Measurements from ENCODE around the gene CDX1. TPM values are rescaled to one million over a fixed set of nuclear protein-coding genes. Genes with fewer than 3 reads are reported as not detected.

The CDX1 gene
- total and polyA plus RNA-seq, 2 experiments from 2014 or later = 0.62 TPM; not detected in 1

DNA sequence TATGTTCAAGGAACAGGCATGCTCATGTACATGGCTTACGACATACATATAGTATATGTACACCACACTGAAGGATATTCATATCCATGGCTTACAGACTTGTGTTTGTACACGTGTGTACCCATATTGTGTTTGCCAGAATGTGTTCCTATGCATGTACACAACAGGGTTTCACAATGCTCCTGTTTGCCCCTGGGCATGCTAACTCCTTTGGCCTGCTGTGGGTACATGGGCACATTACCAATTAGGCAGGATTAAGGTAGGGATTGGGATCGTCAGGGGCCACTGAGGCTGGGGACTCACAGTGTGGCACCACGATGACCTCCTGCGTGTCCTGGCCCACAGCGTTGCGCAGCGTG lies 37.1 kb upstream of the CDX1 start:
- H3K27ac ChIP-seq = no peak overlapping the region
- H3K36me3 ChIP-seq = no peaks in the 10 kb centered on the region
- no peaks in the 10 kb centered on the region for H3K9me3 ChIP-seq (ENCODE audit: low read depth)
- no peak for DNase-seq (ENCODE audit: low read depth in 1 of 2, low spot score in 1 of 2)
- H3K4me1 ChIP-seq (ENCODE audit: low read depth) = no peaks in the 10 kb centered on the region
- no peak overlapping the region for H3K4me3 ChIP-seq
- TF ChIP-seq, protein P1, sequence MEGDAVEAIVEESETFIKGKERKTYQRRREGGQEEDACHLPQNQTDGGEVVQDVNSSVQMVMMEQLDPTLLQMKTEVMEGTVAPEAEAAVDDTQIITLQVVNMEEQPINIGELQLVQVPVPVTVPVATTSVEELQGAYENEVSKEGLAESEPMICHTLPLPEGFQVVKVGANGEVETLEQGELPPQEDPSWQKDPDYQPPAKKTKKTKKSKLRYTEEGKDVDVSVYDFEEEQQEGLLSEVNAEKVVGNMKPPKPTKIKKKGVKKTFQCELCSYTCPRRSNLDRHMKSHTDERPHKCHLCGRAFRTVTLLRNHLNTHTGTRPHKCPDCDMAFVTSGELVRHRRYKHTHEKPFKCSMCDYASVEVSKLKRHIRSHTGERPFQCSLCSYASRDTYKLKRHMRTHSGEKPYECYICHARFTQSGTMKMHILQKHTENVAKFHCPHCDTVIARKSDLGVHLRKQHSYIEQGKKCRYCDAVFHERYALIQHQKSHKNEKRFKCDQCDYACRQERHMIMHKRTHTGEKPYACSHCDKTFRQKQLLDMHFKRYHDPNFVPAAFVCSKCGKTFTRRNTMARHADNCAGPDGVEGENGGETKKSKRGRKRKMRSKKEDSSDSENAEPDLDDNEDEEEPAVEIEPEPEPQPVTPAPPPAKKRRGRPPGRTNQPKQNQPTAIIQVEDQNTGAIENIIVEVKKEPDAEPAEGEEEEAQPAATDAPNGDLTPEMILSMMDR (IDR thresholded peaks at IDR 0.05; ENCODE audit: low read depth, low read length) = no peak
- no peaks in the 10 kb centered on the region for H3K27me3 ChIP-seq

DNA sequence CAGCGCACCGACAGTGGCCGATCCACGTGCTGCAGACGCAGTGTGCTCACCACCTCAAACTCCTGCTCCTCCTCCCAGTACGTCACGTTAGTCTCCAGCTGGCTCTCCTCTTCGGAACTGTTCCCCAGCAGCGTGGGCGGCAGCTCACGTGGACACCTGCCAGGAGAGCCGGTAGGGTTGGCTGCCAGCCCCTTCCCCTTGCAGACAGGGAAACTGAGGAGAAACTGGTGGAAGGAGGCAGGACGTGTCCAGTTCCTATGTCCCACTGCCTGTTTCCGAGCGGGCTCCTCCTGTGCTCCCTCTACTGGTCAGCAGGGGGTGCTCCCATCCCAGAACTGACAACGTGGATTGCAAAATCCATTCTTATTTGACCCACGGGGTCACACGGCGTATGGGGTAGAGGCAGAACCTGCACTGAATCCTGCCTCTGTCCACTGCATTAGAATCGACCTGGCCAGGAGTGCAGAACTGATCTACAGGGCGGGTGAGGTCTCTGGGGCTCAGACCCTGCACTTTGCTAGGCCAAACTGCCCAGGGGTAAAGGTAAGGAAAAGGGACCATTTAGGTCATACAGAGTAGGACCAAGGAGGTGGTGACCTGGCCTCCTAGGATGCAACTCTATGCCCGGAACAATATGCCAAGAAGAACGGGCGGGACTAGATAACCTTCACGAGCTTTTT lies 36.6 kb upstream of the CDX1 start:
- Histone ChIP-seq H3K36me3 (no peaks in the 10 kb centered on the region), H3K27ac (no peak overlapping the region), H3K9me3 (ENCODE audit: low read depth) (no peaks in the 10 kb centered on the region), H3K27me3 (no peaks in the 10 kb centered on the region), H3K4me3 (no peak overlapping the region), H3K4me1 (ENCODE audit: low read depth) (no peaks in the 10 kb centered on the region)
- TF ChIP-seq, protein P1 (IDR thresholded peaks at IDR 0.05; ENCODE audit: low read depth, low read length) = peak; percentile 98
- DNase-seq (ENCODE audit: low read depth in 1 of 2, low spot score in 1 of 2) = peak; percentile 77 to 84

DNA sequence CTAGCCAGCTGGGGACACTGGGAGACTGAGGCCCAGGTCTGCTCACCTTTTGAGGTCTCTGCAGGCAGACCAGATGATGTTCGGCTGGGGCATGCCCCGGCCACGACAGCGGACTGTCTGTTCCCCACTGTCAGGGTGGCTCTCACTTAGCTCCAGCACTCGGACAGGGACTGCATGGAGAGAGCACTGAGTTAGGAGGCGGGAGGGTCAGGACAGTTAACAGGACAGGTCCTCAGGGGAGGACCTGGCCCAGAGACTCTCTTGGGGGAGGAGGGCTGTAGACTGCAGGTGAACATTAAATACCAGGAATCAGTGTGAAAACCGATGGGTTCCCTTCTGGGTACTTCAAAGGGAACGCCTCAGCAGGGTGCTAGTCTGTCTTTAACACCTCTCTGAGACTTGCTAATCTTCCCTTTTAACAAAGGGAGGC lies 36.1 kb upstream of the CDX1 start:
- no peak overlapping the region for H3K4me3 ChIP-seq
- no peak overlapping the region for H3K27ac ChIP-seq
- no peaks in the 10 kb centered on the region for H3K36me3 ChIP-seq
- no peaks in the 10 kb centered on the region for H3K27me3 ChIP-seq
- TF ChIP-seq, protein P1 (IDR thresholded peaks at IDR 0.05; ENCODE audit: low read depth, low read length) = no peak
- DNase-seq (ENCODE audit: low read depth in 1 of 2, low spot score in 1 of 2) = no peak
- no peaks in the 10 kb centered on the region for H3K4me1 ChIP-seq (ENCODE audit: low read depth)
- H3K9me3 ChIP-seq (ENCODE audit: low read depth) = no peaks in the 10 kb centered on the region

DNA sequence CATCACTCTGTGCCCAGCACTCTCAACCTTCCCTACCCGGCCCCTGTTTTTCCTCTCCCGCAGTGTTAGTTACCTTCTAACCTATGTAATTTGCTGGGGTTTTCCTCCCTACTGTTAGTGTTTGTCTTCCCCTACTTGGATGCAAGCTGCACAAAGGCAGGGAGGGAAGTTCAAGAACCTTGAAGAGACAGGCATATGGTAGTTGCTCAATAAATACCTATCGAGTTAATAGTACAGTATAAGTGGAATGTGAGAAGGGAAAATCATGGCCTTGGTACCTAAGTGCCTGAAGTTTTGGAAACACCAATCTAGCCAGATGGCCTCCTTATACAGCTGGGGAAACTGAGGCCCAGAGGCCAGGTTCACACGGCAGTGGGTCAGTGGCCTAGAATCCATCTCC lies 35.1 kb upstream of the CDX1 start:
- Histone ChIP-seq H3K27me3 (no peaks in the 10 kb centered on the region), H3K4me3 (no peak overlapping the region), H3K36me3 (no peaks in the 10 kb centered on the region), H3K27ac (no peak overlapping the region), H3K4me1 (ENCODE audit: low read depth) (no peaks in the 10 kb centered on the region), H3K9me3 (ENCODE audit: low read depth) (no peaks in the 10 kb centered on the region)
- TF ChIP-seq, protein P1 (IDR thresholded peaks at IDR 0.05; ENCODE audit: low read depth, low read length) = no peak
- no peak for DNase-seq (ENCODE audit: low read depth in 1 of 2, low spot score in 1 of 2)

DNA sequence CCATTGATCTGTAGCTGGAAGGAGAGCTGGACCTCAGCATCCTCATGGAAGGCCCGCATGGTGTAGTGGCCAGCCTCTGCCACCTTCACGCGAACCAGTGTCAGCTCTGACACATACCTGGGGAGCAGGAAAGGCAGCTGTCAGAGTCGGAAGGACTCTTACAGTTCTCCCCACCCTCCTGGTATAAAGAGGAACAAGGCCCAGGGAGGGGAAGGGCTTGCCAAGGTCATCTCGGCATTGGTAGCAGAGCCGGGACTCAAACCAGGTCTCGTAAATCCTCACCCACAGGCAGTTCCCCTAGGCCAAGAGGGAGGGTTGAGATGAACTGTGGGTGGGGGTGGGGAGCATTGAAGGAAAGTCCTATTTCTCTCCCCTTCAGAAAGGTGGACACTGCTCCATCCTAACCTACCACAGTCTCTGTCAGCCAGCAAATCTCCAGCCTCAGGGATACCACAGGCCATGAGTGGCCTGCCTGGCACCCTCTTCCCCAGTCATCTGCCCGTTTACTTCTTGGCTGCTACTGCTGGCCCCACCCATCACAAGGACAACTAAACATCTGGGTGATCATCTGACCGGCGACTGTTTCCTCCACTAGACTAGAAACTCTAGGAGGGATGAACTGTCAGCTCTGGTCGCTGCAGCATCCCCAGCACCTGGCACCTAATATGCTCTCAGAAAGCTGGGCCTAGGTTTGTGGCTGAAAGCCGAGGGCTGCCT lies 34.4 kb upstream of the CDX1 start:
- Histone ChIP-seq H3K36me3 (no peaks in the 10 kb centered on the region), H3K9me3 (ENCODE audit: low read depth) (no peaks in the 10 kb centered on the region), H3K4me1 (ENCODE audit: low read depth) (peaks cover 3% of the 10 kb centered on the region), H3K27me3 (no peaks in the 10 kb centered on the region), H3K27ac (no peak overlapping the region), H3K4me3 (no peak overlapping the region)
- DNase-seq (ENCODE audit: low read depth in 1 of 2, low spot score in 1 of 2) = no peak
- TF ChIP-seq, protein P1 (IDR thresholded peaks at IDR 0.05; ENCODE audit: low read depth, low read length) = no peak

All from cardiac muscle cell (in vitro differentiated cells and primary cell).